Activated CD4-positive, alpha-beta T cell treated with anti-CD3 and anti-CD28 coated beads for 36 hours (primary cell): ENCODE measurements around the gene CD300H. TPM values are rescaled to one million over a fixed set of nuclear protein-coding genes. Genes with fewer than 3 reads are reported as not detected.
A peak's percentile ranks its signal among the peaks of the same experiment; 100 is the strongest.

Experiments
- ATAC-seq: fragments of 200-7000 bp; cut with Tn5 transposase; one replicate; pipeline ENCODE4 v1.10.0; 2021; ENCODE audit warnings: mild to moderate bottlenecking, moderate library complexity
- CTCF ChIA-PET: fragments of 350-600 bp; sonication (Branson Sonifier 250); formaldehyde crosslinking; loops from one replicate; lab custom pipeline; 2021; ENCODE audit warnings: antibody characterized with exemption; lab: Charles Lee
- POLR2A ChIA-PET: fragments of 350-600 bp; sonication (Branson Sonifier 250); formaldehyde crosslinking; loops from one replicate; lab custom pipeline; 2021; ENCODE audit warnings: antibody characterized with exemption, inconsistent platforms; lab: Charles Lee
- DNase-seq: peaks from one replicate; pipeline ENCODE4 v3.0.0-alpha.2; 2020
- H3K27ac Mint-ChIP-seq: one replicate; pipeline ENCODE4 v1.8.0; 2021; ENCODE audit warnings: mixed read lengths
- H3K27me3 Mint-ChIP-seq: one replicate; pipeline ENCODE4 v1.8.0; 2021; ENCODE audit warnings: mixed read lengths
- H3K36me3 Mint-ChIP-seq: one replicate; pipeline ENCODE4 v1.8.0; 2021; ENCODE audit warnings: low read depth, mixed read lengths
- H3K4me1 Mint-ChIP-seq: one replicate; pipeline ENCODE4 v1.8.0; 2021; ENCODE audit warnings: mixed read lengths
- H3K4me3 Mint-ChIP-seq: one replicate; pipeline ENCODE4 v1.8.0; 2021; ENCODE audit warnings: mild to moderate bottlenecking, moderate library complexity, mixed read lengths
- H3K9me3 Mint-ChIP-seq: one replicate; pipeline ENCODE4 v1.8.0; 2021; ENCODE audit warnings: low read depth, mixed read lengths
- intact Hi-C, 2 experiments: fragments of 100-400 bp; cut with DNase I in 1 of 2; cut with micrococcal nuclease in 1 of 2; formaldehyde crosslinking; loops; one replicate each; pipeline versions ENCODE4 v1.14.2 to v1.15.1; 2022 to 2024; cut with DNase I, micrococcal nuclease
- total RNA-seq, 2 experiments: library from RNA; stranded (reverse); gene quantifications; one replicate each; pipeline ENCODE4 v1.2.3, GENCODE V29; 2021

CD300H gene
- total RNA-seq, 2 experiments from 2014 or later, result not detected

GRCh38 chr17:74549343-74549742 lies 18.0 kb downstream of the CD300H start:
- Mint-ChIP-seq H3K27ac (no peak overlapping the region), H3K36me3 (no peaks in the 10 kb centered on the region), H3K4me3 (no peak overlapping the region), H3K27me3 (no peaks in the 10 kb centered on the region), H3K9me3 (no peaks in the 10 kb centered on the region), H3K4me1 (peaks cover 9% of the 10 kb centered on the region)
- ChIA-PET POLR2A (no interaction called here), CTCF (interaction anchor here (0.6 kb wide), 1 partner anchor 210 kb away, joined by 3 read pairs; no protein-coding TSS in a partner anchor)
- ATAC-seq (no peak), DNase-seq (no peak)
- intact Hi-C loops, result loop anchor here in 1 of 2 experiments (5.0 kb wide), 1 partner anchor 53 kb away; no protein-coding TSS in a partner anchor

GRCh38 chr17:74547736-74548135 lies 19.6 kb downstream of the CD300H start:
- ATAC-seq, result peak; percentile 85
- Mint-ChIP-seq H3K4me1 (peaks cover 9% of the 10 kb centered on the region), H3K36me3 (no peaks in the 10 kb centered on the region), H3K9me3 (no peaks in the 10 kb centered on the region), H3K4me3 (no peak overlapping the region), H3K27ac (peak overlapping the region; percentile 71), H3K27me3 (no peaks in the 10 kb centered on the region)
- ChIA-PET CTCF (interaction anchor here (0.6 kb wide), 1 partner anchor 110 kb away, joined by 3 read pairs; no protein-coding TSS in a partner anchor), POLR2A (no interaction called here)
- DNase-seq, result peak; percentile 53
- intact Hi-C loops, result loop anchor here in 1 of 2 experiments (5.0 kb wide), 1 partner anchor 55 kb away; no protein-coding TSS in a partner anchor

- H3K36me3 Mint-ChIP-seq, result no peaks in the 10 kb centered on the region
- H3K27me3 Mint-ChIP-seq, result no peaks in the 10 kb centered on the region
- no peaks in the 10 kb centered on the region for H3K9me3 Mint-ChIP-seq
- intact Hi-C loops, result loop anchor here in 1 of 2 experiments (5.0 kb wide), 1 partner anchor 55 kb away; no protein-coding TSS in a partner anchor
- peaks cover 9% of the 10 kb centered on the region for H3K4me1 Mint-ChIP-seq
- no peak for DNase-seq
- peak overlapping the region; percentile 71 for H3K27ac Mint-ChIP-seq
- ChIA-PET CTCF (interaction anchor here (0.6 kb wide), 1 partner anchor 111 kb away, joined by 3 read pairs; no protein-coding TSS in a partner anchor), POLR2A (no interaction called here)
- no peak for ATAC-seq
- no peak overlapping the region for H3K4me3 Mint-ChIP-seq
Observed at GRCh38 chr17:74547264-74547663, 20.0 kb downstream of the CD300H start.

- Mint-ChIP-seq H3K4me1 (peaks cover 9% of the 10 kb centered on the region), H3K9me3 (no peaks in the 10 kb centered on the region), H3K36me3 (no peaks in the 10 kb centered on the region), H3K4me3 (no peak overlapping the region), H3K27me3 (no peaks in the 10 kb centered on the region), H3K27ac (no peak overlapping the region)
- ATAC-seq (no peak), DNase-seq (no peak)
- intact Hi-C loops, result loop anchor here in 1 of 2 experiments (5.0 kb wide), 1 partner anchor 56 kb away; no protein-coding TSS in a partner anchor
- ChIA-PET POLR2A (no interaction called here), CTCF (no interaction called here)
Observed at GRCh38 chr17:74546586-74546985, 20.7 kb downstream of the CD300H start.

- intact Hi-C loops, result loop anchor here in 1 of 2 experiments (5.0 kb wide), 1 partner anchor 56 kb away; no protein-coding TSS in a partner anchor
- ChIA-PET CTCF (no interaction called here), POLR2A (no interaction called here)
- DNase-seq (no peak), ATAC-seq (no peak)
- no peaks in the 10 kb centered on the region for H3K27me3 Mint-ChIP-seq
- H3K9me3 Mint-ChIP-seq, result no peaks in the 10 kb centered on the region
- no peak within 1 kb of the TSS for H3K27ac Mint-ChIP-seq
- H3K4me3 Mint-ChIP-seq, result no peak within 1 kb of the TSS
- H3K36me3 Mint-ChIP-seq, result no peaks in the 10 kb centered on the region
- peaks cover 9% of the 10 kb centered on the region for H3K4me1 Mint-ChIP-seq
Observed at GRCh38 chr17:74545843-74546230, 21.5 kb downstream of the CD300H start, which contains the start of gene CD300C. Gene CD300C, minus strand, starts transcription at chr17:74546115. Its CDS starts 333 bp downstream, at chr17:74545782.

GRCh38 chr17:74544991-74545842 lies 22.1 kb downstream of the CD300H start:
- no peak for DNase-seq
- Mint-ChIP-seq H3K36me3 (no peaks in the 10 kb centered on the region), H3K9me3 (no peaks in the 10 kb centered on the region), H3K4me1 (peaks cover 9% of the 10 kb centered on the region), H3K4me3 (no peak overlapping the region), H3K27ac (no peak overlapping the region), H3K27me3 (peaks cover under 1% of the 10 kb centered on the region)
- no peak for ATAC-seq
- CTCF ChIA-PET, result no interaction called here
- intact Hi-C loops, result loop anchor here in 1 of 2 experiments (5.0 kb wide), 1 partner anchor 57 kb away; no protein-coding TSS in a partner anchor
- POLR2A ChIA-PET, result no interaction called here

GRCh38 chr17:74543891-74544760 lies 23.2 kb downstream of the CD300H start:
- no peak overlapping the region for H3K27ac Mint-ChIP-seq
- H3K9me3 Mint-ChIP-seq, result no peaks in the 10 kb centered on the region
- H3K27me3 Mint-ChIP-seq, result peaks cover 2% of the 10 kb centered on the region
- peaks cover 9% of the 10 kb centered on the region for H3K4me1 Mint-ChIP-seq
- no peaks in the 10 kb centered on the region for H3K36me3 Mint-ChIP-seq
- ChIA-PET CTCF (no interaction called here), POLR2A (no interaction called here)
- ATAC-seq, result no peak
- DNase-seq, result no peak
- intact Hi-C loops, result no loop called here
- no peak overlapping the region for H3K4me3 Mint-ChIP-seq

GRCh38 chr17:74543406-74543805 lies 23.9 kb downstream of the CD300H start:
- DNase-seq, result no peak
- Mint-ChIP-seq H3K27me3 (peaks cover 2% of the 10 kb centered on the region), H3K9me3 (no peaks in the 10 kb centered on the region), H3K4me3 (no peak overlapping the region), H3K27ac (no peak overlapping the region), H3K36me3 (no peaks in the 10 kb centered on the region), H3K4me1 (peaks cover 9% of the 10 kb centered on the region)
- POLR2A ChIA-PET, result no interaction called here
- CTCF ChIA-PET, result no interaction called here
- no peak for ATAC-seq
- intact Hi-C loops, result no loop called here

GRCh38 chr17:74542727-74543383 lies 24.5 kb downstream of the CD300H start:
- CTCF ChIA-PET, result no interaction called here
- Mint-ChIP-seq H3K9me3 (no peaks in the 10 kb centered on the region), H3K4me1 (peaks cover 4% of the 10 kb centered on the region), H3K27me3 (peaks cover 2% of the 10 kb centered on the region), H3K36me3 (no peaks in the 10 kb centered on the region), H3K27ac (no peak overlapping the region), H3K4me3 (no peak overlapping the region)
- POLR2A ChIA-PET, result no interaction called here
- ATAC-seq, result no peak
- DNase-seq, result no peak
- intact Hi-C loops, result no loop called here

- no peak for DNase-seq
- Mint-ChIP-seq H3K9me3 (no peaks in the 10 kb centered on the region), H3K27me3 (peaks cover 2% of the 10 kb centered on the region), H3K4me3 (no peak overlapping the region), H3K27ac (no peak overlapping the region), H3K4me1 (no peaks in the 10 kb centered on the region), H3K36me3 (no peaks in the 10 kb centered on the region)
- no peak for ATAC-seq
- CTCF ChIA-PET, result no interaction called here
- POLR2A ChIA-PET, result no interaction called here
- intact Hi-C loops, result no loop called here
Observed at GRCh38 chr17:74542166-74542565, 25.1 kb downstream of the CD300H start.
